ENCODE data around the gene GDA. TPM values are rescaled to one million over a fixed set of nuclear protein-coding genes. Genes with fewer than 3 reads are reported as not detected.

GDA gene
- total RNA-seq = 1.2 and 2.4 TPM in 2 replicates

DNA sequence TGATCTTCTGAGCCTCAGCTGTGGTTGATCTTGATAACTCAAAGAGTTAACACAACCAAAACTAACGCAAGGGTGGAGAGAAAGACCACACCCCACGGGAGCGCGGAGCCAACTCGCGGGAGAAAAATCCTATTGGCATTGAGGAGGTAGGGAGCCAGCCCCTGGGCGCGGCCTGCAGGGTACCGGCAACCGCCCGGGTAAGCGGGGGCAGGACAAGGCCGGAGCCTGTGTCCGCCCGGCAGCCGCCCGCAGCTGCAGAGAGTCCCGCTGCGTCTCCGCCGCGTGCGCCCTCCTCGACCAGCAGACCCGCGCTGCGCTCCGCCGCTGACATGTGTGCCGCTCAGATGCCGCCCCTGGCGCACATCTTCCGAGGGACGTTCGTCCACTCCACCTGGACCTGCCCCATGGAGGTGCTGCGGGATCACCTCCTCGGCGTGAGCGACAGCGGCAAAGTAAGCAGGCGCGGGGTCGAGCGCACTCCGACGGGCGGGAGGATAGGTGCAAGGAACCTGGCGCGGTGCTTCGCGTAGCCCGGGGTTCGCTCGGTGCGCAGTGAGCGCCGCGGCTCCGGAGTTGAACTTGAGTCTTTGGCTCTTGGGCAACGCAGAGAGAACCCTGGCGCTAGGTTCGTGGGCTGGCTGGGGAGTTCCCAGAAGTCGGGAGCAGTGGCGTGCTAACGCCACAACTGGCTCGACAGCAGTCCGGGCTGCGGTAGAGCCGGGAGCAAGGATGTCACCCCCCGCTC is at the start of gene GDA:
Gene GDA (plus strand): TSS at position 210 of the 745 bp plus-strand sequence. CDS start 120 bp downstream, at position 330.
- peak within 1 kb of the TSS; percentile 99 for H3K4me3 ChIP-seq (ENCODE audit: low read depth, low read length)
- DNase-seq (ENCODE audit: low read depth) = no peak
- TF ChIP-seq, protein P1, sequence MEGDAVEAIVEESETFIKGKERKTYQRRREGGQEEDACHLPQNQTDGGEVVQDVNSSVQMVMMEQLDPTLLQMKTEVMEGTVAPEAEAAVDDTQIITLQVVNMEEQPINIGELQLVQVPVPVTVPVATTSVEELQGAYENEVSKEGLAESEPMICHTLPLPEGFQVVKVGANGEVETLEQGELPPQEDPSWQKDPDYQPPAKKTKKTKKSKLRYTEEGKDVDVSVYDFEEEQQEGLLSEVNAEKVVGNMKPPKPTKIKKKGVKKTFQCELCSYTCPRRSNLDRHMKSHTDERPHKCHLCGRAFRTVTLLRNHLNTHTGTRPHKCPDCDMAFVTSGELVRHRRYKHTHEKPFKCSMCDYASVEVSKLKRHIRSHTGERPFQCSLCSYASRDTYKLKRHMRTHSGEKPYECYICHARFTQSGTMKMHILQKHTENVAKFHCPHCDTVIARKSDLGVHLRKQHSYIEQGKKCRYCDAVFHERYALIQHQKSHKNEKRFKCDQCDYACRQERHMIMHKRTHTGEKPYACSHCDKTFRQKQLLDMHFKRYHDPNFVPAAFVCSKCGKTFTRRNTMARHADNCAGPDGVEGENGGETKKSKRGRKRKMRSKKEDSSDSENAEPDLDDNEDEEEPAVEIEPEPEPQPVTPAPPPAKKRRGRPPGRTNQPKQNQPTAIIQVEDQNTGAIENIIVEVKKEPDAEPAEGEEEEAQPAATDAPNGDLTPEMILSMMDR (conservative IDR thresholded peaks at IDR 0.05; ENCODE audit: low read depth, low read length) = no peak

DNA sequence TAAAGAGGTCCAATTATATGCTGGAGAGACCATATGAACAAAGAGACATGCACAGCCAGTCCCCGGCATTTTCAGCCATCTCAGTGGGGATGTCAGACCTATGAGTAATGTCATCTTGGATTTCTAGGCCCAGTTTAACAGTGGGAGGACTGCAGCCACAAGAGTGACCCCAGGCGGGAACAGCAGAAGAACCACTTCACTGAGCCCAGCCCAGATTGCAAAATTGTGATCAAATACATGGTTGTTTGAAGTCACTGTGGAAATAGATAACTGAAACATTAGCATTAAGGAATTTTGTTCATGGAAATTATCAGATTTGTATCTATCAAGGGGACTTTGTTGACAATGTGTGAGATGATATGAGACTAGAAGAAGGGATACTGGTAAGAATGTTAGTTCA is 46.7 kb upstream of the GDA start:
- no peak for DNase-seq (ENCODE audit: low read depth)
- TF ChIP-seq, protein P1 (conservative IDR thresholded peaks at IDR 0.05; ENCODE audit: low read depth, low read length) = no peak
- no peak overlapping the region for H3K4me3 ChIP-seq (ENCODE audit: low read depth, low read length)

DNA sequence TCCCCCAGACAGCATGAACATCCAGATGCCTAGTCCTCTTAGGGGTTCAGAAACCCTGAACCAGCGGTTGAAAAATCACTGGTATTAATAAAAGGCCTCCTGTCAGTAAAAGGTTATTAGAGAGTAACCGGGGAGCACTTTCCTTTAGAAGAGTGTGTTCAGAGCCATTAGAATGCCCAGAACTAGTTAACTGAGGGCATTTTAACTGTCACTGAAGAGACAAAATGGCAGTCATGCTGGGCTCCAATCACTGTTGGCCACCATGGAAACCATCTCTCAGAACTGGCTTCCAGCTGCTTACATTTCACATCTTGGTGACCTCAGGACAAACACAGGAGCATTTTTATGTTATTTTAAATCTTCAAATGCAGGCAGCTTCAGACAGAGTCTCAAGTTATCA is 36.2 kb upstream of the GDA start:
- DNase-seq (ENCODE audit: low read depth) = no peak
- TF ChIP-seq, protein P1 (conservative IDR thresholded peaks at IDR 0.05; ENCODE audit: low read depth, low read length) = no peak

DNA sequence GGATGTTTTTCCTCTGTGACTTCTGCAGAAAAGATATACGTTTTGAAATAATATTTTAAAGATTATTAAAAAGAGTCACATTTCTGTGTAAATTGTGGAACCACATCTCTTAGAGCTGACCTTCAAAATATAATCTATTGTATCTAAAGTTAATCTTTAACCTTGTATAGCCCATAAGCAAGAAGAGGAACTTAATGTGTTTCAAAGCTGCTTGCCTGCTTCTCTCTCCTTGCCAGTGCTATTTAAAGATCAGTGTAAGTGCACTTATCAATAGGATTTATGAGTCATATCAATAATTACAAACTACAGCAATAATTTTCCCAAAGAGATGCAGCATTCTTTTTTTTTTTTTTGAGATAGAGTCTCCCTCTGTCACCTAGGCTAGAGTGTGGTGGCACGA is 29.4 kb upstream of the GDA start:
- no peak overlapping the region for H3K4me3 ChIP-seq (ENCODE audit: low read depth, low read length)
- TF ChIP-seq, protein P1 (conservative IDR thresholded peaks at IDR 0.05; ENCODE audit: low read depth, low read length) = no peak
- no peak for DNase-seq (ENCODE audit: low read depth)

More for the DNA sequence above, 36.2 kb upstream of the GDA start:
- no peak overlapping the region for H3K4me3 ChIP-seq (ENCODE audit: low read depth, low read length)

- DNase-seq (ENCODE audit: low read depth) = no peak
- TF ChIP-seq, protein P1 (conservative IDR thresholded peaks at IDR 0.05; ENCODE audit: low read depth, low read length) = no peak
- no peak overlapping the region for H3K4me3 ChIP-seq (ENCODE audit: low read depth, low read length)
Observed at GRCh38 chr9:72124947-72125346, 24.3 kb upstream of the GDA start.

- no peak for DNase-seq (ENCODE audit: low read depth)
- H3K4me3 ChIP-seq (ENCODE audit: low read depth, low read length) = no peak overlapping the region
- TF ChIP-seq, protein P1 (conservative IDR thresholded peaks at IDR 0.05; ENCODE audit: low read depth, low read length) = no peak
Observed at GRCh38 chr9:72127753-72128152, 21.5 kb upstream of the GDA start.

DNA sequence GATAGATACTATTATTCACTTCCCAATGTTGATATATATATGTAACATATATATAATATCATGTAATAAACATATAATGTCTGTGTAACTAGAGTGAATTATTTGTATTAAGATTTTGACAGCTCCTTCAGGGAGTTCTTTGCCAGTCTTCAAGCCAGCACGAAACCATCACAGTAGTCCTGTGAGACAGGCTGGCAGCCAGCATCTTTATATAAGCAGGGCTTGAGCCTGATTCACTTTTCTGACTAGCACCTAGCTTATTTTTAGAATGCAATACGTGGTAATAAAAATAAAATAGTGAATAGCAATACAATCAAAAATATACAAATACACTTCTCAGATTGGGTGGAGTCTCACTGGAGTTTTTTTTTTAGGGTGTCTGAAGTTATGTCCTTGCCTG is 20.7 kb upstream of the GDA start:
- no peak overlapping the region for H3K4me3 ChIP-seq (ENCODE audit: low read depth, low read length)
- no peak for DNase-seq (ENCODE audit: low read depth)
- TF ChIP-seq, protein P1 (conservative IDR thresholded peaks at IDR 0.05; ENCODE audit: low read depth, low read length) = no peak
